Psoas muscle (tissue), 8 donors: ENCODE data around the gene CRACR2A. TPM values are rescaled to one million over a fixed set of nuclear protein-coding genes. Genes with fewer than 3 reads are reported as not detected.

Experiments used
- ATAC-seq, 4 donors: fragments of 200-7000 bp; cut with Tn5 transposase; one replicate each; pipeline ENCODE4 v1.9.1; 2020; ENCODE audit warnings: moderate library complexity in 3 of 4, mild to moderate bottlenecking in 2 of 4
- DNase-seq, 2 donors: peaks; one replicate each; pipeline ENCODE4 v3.0.0-alpha.2; 2020
- H3K27ac ChIP-seq: fragments of 200-600 bp; one replicate; pipeline ENCODE4 v1.8.0; 2022
- H3K27me3 ChIP-seq, 3 donors: fragments of 200-600 bp in 1 of 3; one replicate each; pipeline versions ENCODE4 v1.6.1 to v1.8.0; 2013 to 2022; ENCODE audit warnings: low read length in 2 of 3, mild to moderate bottlenecking in 2 of 3, moderate library complexity in 1 of 3; ENCODE audit not compliant: insufficient read depth in 3 of 3
- H3K36me3 ChIP-seq, 2 donors: fragments of 200-600 bp in 1 of 2; one replicate each; pipeline versions ENCODE4 v1.6.1 to v1.8.0; 2013 to 2022; ENCODE audit warnings: low read depth in 1 of 2, mild to moderate bottlenecking in 1 of 2, moderate library complexity in 1 of 2; ENCODE audit not compliant: insufficient read depth in 1 of 2
- H3K4me1 ChIP-seq: fragments of 200-600 bp; one replicate; pipeline ENCODE4 v1.8.0; 2022
- H3K4me3 ChIP-seq: fragments of 200-600 bp; one replicate; pipeline ENCODE4 v1.8.0; 2022; ENCODE audit warnings: mild to moderate bottlenecking
- H3K9me3 ChIP-seq: fragments of 200-600 bp; one replicate; pipeline ENCODE4 v1.8.0; 2022
- WGBS, 3 donors: extraction: QIAGEN DNeasy Blood & Tissue Kit; methylation state at CpG; one replicate each; pipeline versions ENCODE4 v1.1.6 to v1.1.7; 2013; 5-methylcytosine and 5-hydroxymethylcytosine counted together
- intact Hi-C, 2 donors: fragments of 100-400 bp; cut with DNase I; formaldehyde crosslinking; loops; one replicate each; pipeline versions ENCODE4 v1.11.0 to v1.14.2; 2022
- polyA plus RNA-seq, 3 donors: library from polyadenylated mRNA; stranded (reverse); fragments of 200-250 nt; gene quantifications; one replicate each; pipeline ENCODE4 v1.2.3, GENCODE V29; 2013
- total RNA-seq, 4 donors: library from RNA; stranded (reverse); fragmentation: NEBNext Ultra II Directional in 2 of 4; extraction: Animal tissue kit (Norgen Biotek cat#: 25700) in 2 of 4; gene quantifications; one replicate each; pipeline versions ENCODE4 v1.2.1 to v1.2.4, GENCODE V29; 2021 to 2023
- TF ChIP-seq, protein P1 (sequence below): fragments of 200-600 bp; IDR thresholded peaks from one replicate; pipeline ENCODE4 v1.8.0; 2022; ENCODE audit warnings: antibody characterized with exemption
- donor health status: healthy with polysubstance abuse.
- donor health status: DM: no; HTN: no; CAD: no; lungs with moderate emphysema.
- donor health status: Bipolar disorder and iron deficiency.
- donor health status: healthy.
- donor health status: DM: yes; HTN: yes; CAD: no.
- donor health status: DM: no; HTN: no; CAD: no.
- donor health status: DM: no; HTN: no; CAD: no.
- donor health status: DM: yes; HTN: yes; CAD: no.

CRACR2A gene
- total and polyA plus RNA-seq, 7 donors: 0.24 to 1.7 (median 0.87) TPM

DNA sequence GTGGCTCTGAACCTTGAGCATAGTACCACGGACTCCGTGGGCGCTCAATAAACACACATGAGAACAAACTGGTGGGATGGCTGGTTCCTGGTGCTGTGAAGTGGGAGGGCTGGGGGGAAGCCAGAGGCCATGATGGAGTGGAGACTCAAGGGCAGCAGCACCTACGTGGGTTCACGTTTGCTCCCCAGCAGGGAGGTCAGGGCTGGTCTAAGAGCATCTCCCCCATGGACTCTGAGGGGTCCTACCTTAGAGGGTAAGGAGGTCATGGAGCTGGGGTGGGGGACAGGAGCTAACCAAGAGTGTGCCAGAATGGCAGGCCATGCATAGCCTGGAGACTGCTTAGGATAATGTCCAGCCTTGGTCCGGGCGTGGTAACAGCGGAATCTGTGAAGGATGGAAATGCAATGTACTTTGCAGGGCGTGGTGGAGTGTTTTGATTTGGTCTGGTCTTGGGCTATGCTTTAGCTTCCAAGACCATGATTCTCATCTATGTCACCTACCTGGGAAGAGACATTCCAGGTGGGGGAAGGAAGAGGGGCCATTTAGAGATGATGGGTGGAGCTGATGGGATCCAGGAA lies 158.9 kb downstream of the CRACR2A start:
- no peak for ATAC-seq
- no peak overlapping the region for H3K4me3 ChIP-seq
- H3K27me3 ChIP-seq: no peaks in the 10 kb centered on the region
- TF ChIP-seq, protein P1, sequence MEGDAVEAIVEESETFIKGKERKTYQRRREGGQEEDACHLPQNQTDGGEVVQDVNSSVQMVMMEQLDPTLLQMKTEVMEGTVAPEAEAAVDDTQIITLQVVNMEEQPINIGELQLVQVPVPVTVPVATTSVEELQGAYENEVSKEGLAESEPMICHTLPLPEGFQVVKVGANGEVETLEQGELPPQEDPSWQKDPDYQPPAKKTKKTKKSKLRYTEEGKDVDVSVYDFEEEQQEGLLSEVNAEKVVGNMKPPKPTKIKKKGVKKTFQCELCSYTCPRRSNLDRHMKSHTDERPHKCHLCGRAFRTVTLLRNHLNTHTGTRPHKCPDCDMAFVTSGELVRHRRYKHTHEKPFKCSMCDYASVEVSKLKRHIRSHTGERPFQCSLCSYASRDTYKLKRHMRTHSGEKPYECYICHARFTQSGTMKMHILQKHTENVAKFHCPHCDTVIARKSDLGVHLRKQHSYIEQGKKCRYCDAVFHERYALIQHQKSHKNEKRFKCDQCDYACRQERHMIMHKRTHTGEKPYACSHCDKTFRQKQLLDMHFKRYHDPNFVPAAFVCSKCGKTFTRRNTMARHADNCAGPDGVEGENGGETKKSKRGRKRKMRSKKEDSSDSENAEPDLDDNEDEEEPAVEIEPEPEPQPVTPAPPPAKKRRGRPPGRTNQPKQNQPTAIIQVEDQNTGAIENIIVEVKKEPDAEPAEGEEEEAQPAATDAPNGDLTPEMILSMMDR: no peak
- no peaks in the 10 kb centered on the region for H3K9me3 ChIP-seq
- no peaks in the 10 kb centered on the region for H3K36me3 ChIP-seq
- WGBS, 3 donors: 92 to 95% (median 93%) methylated on average over 9 of the region's 9 CpGs
- no peak overlapping the region for H3K27ac ChIP-seq
- no peak for DNase-seq
- H3K4me1 ChIP-seq: no peaks in the 10 kb centered on the region
- intact Hi-C loops: no loop called here

- intact Hi-C loops: no loop called here
- no peaks in the 10 kb centered on the region for H3K36me3 ChIP-seq
Measured at GRCh38 chr12:3592856-3593625, 159.9 kb downstream of the CRACR2A start.

GRCh38 chr12:3589745-3590144 lies 163.2 kb downstream of the CRACR2A start:
- Histone ChIP-seq H3K27me3 (peaks cover 0 to 2% (median 0%) of the 10 kb centered on the region in 3 donors), H3K4me3 (no peak overlapping the region), H3K36me3 (no peaks in the 10 kb centered on the region), H3K4me1 (no peaks in the 10 kb centered on the region), H3K9me3 (no peaks in the 10 kb centered on the region), H3K27ac (no peak overlapping the region)
- no peak for DNase-seq
- TF ChIP-seq, protein P1: no peak
- ATAC-seq: no peak
- intact Hi-C loops: no loop called here
- 85 to 93% (median 89%) methylated on average over 3 of the region's 3 CpGs for WGBS, 3 donors

More at GRCh38 chr12:3592856-3593625, 159.9 kb downstream of the CRACR2A start:
- H3K4me3 ChIP-seq: no peak overlapping the region
- H3K4me1 ChIP-seq: no peaks in the 10 kb centered on the region
- no peak for ATAC-seq
- TF ChIP-seq, protein P1: no peak
- H3K27me3 ChIP-seq: no peaks in the 10 kb centered on the region
- H3K27ac ChIP-seq: no peak overlapping the region
- H3K9me3 ChIP-seq: no peaks in the 10 kb centered on the region
- DNase-seq: no peak
- whole genome bisulfite sequencing, 3 donors: 51 to 62% (median 53%) methylated on average over 30 of the region's 30 CpGs

DNA sequence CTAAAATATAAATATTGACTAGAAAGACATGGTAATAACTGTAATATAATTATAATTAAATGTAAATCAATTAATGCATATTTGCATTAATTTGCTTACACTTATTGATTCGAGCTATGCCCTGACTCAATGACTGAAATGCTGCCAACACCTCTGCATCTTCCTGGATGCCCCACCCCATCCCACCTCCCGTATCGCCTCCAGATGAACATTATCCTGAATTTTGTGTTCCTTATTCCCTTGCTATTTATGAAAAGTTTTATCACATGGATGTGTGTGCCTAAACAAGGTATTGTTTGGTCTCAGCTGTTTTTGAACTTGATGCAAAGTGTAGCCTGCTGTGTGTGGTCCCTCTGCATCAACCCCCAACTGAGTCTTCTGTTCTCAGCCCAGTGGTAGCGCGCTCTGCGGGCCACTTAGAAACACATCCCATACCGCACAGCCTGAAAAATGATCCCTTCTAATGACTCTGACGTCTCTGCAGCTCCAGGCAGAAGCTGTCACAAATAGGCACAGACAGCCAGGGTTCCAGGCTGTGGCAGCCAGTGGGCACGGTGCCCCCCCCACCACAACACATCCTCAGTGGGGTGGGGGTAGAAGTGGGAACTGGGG lies 165.4 kb downstream of the CRACR2A start:
- TF ChIP-seq, protein P1: no peak
- 54 to 58% (median 57%) methylated on average over 9 of the region's 9 CpGs for WGBS, 3 donors
- H3K9me3 ChIP-seq: no peaks in the 10 kb centered on the region

More for the DNA sequence above, 165.4 kb downstream of the CRACR2A start:
- ATAC-seq (no peak), DNase-seq (no peak)
- H3K36me3 ChIP-seq: no peaks in the 10 kb centered on the region
- intact Hi-C loops: no loop called here
- H3K27ac ChIP-seq: no peak overlapping the region
- H3K4me3 ChIP-seq: no peak overlapping the region
- H3K4me1 ChIP-seq: no peaks in the 10 kb centered on the region
- H3K27me3 ChIP-seq: peaks cover 0 to 2% (median 0%) of the 10 kb centered on the region in 3 donors
